Neuronal stem cell (in vitro differentiated cells): ENCODE results near the gene FKTN.

ENCODE experiments used
- DNase-seq: peaks from one replicate; pipeline ENCODE4 v3.0.0-alpha.2; 2013; ENCODE audit warnings: low spot score
- H2AFZ ChIP-seq: one replicate; pipeline ENCODE4 v1.6.1; 2013; ENCODE audit warnings: mild to moderate bottlenecking, low read length, inconsistent platforms
- H2AK5ac ChIP-seq: 2 replicates; pipeline ENCODE4 v1.6.1; 2013; ENCODE audit warnings: low read depth, mild to moderate bottlenecking, inconsistent platforms, low read length, moderate library complexity, mixed read lengths
- H2BK120ac ChIP-seq: 2 replicates; pipeline ENCODE4 v1.6.1; 2013; ENCODE audit warnings: low read depth, mild to moderate bottlenecking, inconsistent platforms, low read length, moderate library complexity, mixed read lengths
- H2BK12ac ChIP-seq: one replicate; pipeline ENCODE4 v1.6.1; 2013; ENCODE audit warnings: low read length, inconsistent platforms
- H2BK15ac ChIP-seq: 2 replicates; pipeline ENCODE4 v1.6.1; 2013; ENCODE audit warnings: mild to moderate bottlenecking, low read length, inconsistent platforms, mixed read lengths
- H2BK5ac ChIP-seq: one replicate; pipeline ENCODE4 v1.6.1; 2013; ENCODE audit warnings: inconsistent platforms, mild to moderate bottlenecking, low read length, moderate library complexity
- H3K14ac ChIP-seq: one replicate; pipeline ENCODE4 v1.6.1; 2013; ENCODE audit warnings: low read length, inconsistent platforms
- H3K18ac ChIP-seq: 2 replicates; pipeline ENCODE4 v1.6.1; 2013; ENCODE audit warnings: low read length, inconsistent platforms
- H3K23ac ChIP-seq: 2 replicates; pipeline ENCODE4 v1.6.1; 2013; ENCODE audit warnings: low read depth, mild to moderate bottlenecking, mixed read lengths, low read length, inconsistent platforms; ENCODE audit not compliant: poor library complexity
- H3K27ac ChIP-seq: replicated peaks from 3 replicates; pipeline ENCODE4 v1.5.1; 2013; ENCODE audit warnings: low read length, inconsistent platforms
- H3K27me3 ChIP-seq, 3 experiments: 2 replicates each; pipeline ENCODE4 v1.6.1; 2013; ENCODE audit warnings: low read length in 3 of 3, mild to moderate bottlenecking in 2 of 3, inconsistent platforms in 1 of 3, low read depth in 1 of 3, mixed read lengths in 1 of 3, moderate library complexity in 1 of 3; ENCODE audit not compliant: control insufficient read depth in 3 of 3, insufficient read depth in 3 of 3
- H3K36me3 ChIP-seq, 2 donors: replicated peaks in 1 of 2; 2 replicates each; pipeline ENCODE4 v1.6.1; 2013; ENCODE audit warnings: low read length in 2 of 2; ENCODE audit not compliant: control insufficient read depth in 2 of 2, insufficient read depth in 2 of 2
- H3K4ac ChIP-seq: 2 replicates; pipeline ENCODE4 v1.6.1; 2013; ENCODE audit warnings: inconsistent platforms, mild to moderate bottlenecking, low read length, moderate library complexity
- H3K4me1 ChIP-seq, 2 donors: 1 replicate in 1 of 2; 2 replicates in 1 of 2; pipeline ENCODE4 v1.6.1; 2013; ENCODE audit warnings: low read length in 2 of 2, low read depth in 1 of 2; ENCODE audit not compliant: control insufficient read depth in 2 of 2, insufficient read depth in 1 of 2
- H3K4me2 ChIP-seq: one replicate; pipeline ENCODE4 v1.6.1; 2013; ENCODE audit warnings: mild to moderate bottlenecking, low read length, inconsistent platforms; ENCODE audit not compliant: insufficient read depth, poor library complexity, severe bottlenecking
- H3K4me3 ChIP-seq, 2 donors: 2 replicates each; pipeline ENCODE4 v1.5.1; 2013; ENCODE audit warnings: low read length in 2 of 2, mild to moderate bottlenecking in 2 of 2, inconsistent platforms in 1 of 2, moderate library complexity in 1 of 2
- H3K79me1 ChIP-seq: one replicate; pipeline ENCODE4 v1.6.1; 2013; ENCODE audit warnings: low read depth, mild to moderate bottlenecking, inconsistent platforms, low read length, moderate library complexity
- H3K9ac ChIP-seq: one replicate; pipeline ENCODE4 v1.6.1; 2013; ENCODE audit warnings: mild to moderate bottlenecking, low read depth, low read length, inconsistent platforms; ENCODE audit not compliant: poor library complexity
- H3K9me3 ChIP-seq, 2 donors: replicated peaks in 1 of 2; 2 replicates each; pipeline versions ENCODE3 to v1.6.1; 2013; ENCODE audit warnings: low read length in 2 of 2, mild to moderate bottlenecking in 2 of 2, inconsistent platforms in 1 of 2, low read depth in 1 of 2, mixed read lengths in 1 of 2, moderate library complexity in 1 of 2; ENCODE audit not compliant: control insufficient read depth in 2 of 2, insufficient read depth in 1 of 2
- H4K8ac ChIP-seq: one replicate; pipeline ENCODE4 v1.6.1; 2013; ENCODE audit warnings: low read depth, mild to moderate bottlenecking, inconsistent platforms, low read length, moderate library complexity
- H4K91ac ChIP-seq: one replicate; pipeline ENCODE4 v1.6.1; 2013; ENCODE audit warnings: low read length, low read depth, mild to moderate bottlenecking, inconsistent platforms; ENCODE audit not compliant: poor library complexity
- WGBS, 2 donors: extraction: QIAGEN DNeasy Blood & Tissue Kit; methylation state at CpG; one replicate each; pipeline ENCODE4 v1.1.7; 2013; ENCODE audit warnings: missing lambda C conversion rate in 2 of 2, mixed read lengths in 1 of 2; ENCODE audit not compliant: insufficient read length in 2 of 2, insufficient replicate concordance in 1 of 2; ENCODE audit errors: extremely low coverage in 2 of 2; 5-methylcytosine and 5-hydroxymethylcytosine counted together

The FKTN gene

DNA sequence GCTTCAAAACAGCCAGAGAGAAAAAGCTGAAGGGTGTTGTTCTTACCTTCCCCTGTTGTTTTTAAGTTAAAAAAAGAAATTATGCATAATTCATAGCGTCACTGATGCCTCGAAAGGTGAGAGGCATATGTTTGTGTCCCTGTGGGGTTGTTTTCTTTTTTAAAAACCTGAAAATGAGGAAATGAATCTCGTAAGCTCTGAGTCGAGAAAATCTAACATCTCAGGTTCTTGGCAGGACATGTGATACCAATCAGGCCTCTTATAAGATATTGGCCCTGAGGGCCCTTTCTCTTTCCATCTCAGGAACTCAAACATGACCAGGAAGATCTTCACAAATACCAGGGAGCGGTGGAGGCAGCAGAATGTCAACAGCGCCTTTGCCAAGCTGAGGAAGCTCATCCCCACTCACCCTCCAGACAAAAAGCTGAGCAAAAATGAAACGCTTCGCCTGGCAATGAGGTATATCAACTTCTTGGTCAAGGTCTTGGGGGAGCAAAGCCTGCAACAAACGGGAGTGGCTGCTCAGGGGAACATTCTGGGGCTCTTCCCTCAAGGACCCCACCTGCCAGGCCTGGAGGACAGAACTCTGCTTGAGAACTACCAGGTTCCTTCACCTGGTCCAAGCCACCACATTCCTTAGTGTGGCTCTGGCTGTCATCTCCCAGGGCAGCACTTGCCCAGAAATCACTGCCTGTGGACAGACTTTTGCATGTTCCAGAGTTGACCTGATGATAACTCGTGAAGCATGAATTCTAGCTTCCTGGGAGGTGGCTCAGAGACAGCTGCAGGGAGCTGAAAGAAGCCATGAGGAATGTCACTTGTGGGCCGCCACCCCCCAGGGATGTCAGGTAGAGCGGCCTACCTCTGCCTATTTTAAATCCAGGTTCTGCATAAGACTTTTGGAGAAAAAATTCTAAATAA lies 104.5 kb downstream of the FKTN start, which contains the start of gene TAL2:
Gene TAL2 (plus strand): TSS at position 274 of the 921 bp plus-strand sequence. CDS start 40 bp downstream, at position 314.
- Histone ChIP-seq H2AK5ac (no peak within 1 kb of the TSS), H2BK120ac (no peak within 1 kb of the TSS), H3K9me3 (peaks cover 0 to 2% of the 10 kb centered on the region in 2 donors), H3K4me3 (no peak within 1 kb of the TSS), H2BK15ac (no peak within 1 kb of the TSS), H3K4me1 (peaks cover 4 to 6% of the 10 kb centered on the region in 2 donors), H3K27me3 (peaks cover 0 to under 1% (median 0%) of the 10 kb centered on the region in 3 experiments), H4K91ac (no peak within 1 kb of the TSS), H3K14ac (no peak within 1 kb of the TSS), H2BK12ac (no peak within 1 kb of the TSS), H3K4ac (no peak within 1 kb of the TSS), H3K79me1 (no peaks in the 10 kb centered on the region), H3K18ac (no peak within 1 kb of the TSS), H3K4me2 (no peak within 1 kb of the TSS), H4K8ac (no peak within 1 kb of the TSS), H3K9ac (no peak within 1 kb of the TSS), H3K23ac (no peak within 1 kb of the TSS), H2BK5ac (no peak within 1 kb of the TSS), H3K27ac (no peak within 1 kb of the TSS), H3K36me3 (peaks cover 0 to 2% of the 10 kb centered on the region in 2 donors), H2AFZ (no peak within 1 kb of the TSS)
- WGBS, 2 donors = no CpG with 5 or more reads among the region's 12 CpGs
- DNase-seq = no peak

DNA sequence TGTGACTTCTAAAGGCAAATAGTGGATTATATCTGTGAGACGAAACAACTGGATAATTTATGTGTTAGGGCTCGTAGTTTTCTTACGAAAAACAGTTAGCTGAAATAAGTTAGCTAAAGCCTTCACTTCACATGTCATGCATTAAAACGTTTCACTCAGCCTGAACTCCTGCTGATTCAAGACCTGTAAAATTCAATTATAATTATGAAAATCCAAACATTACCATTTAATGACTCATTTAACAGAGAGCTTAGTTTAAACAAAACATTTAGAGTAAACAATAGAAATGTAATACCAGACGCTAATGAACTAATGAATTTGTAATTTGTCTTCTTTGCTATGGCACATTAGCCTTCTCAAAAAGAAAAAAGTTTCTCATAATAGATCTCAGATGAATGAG lies 106.0 kb downstream of the FKTN start:
- no peak overlapping the region for H4K8ac ChIP-seq
- H4K91ac ChIP-seq = no peak overlapping the region
- H3K36me3 ChIP-seq = peaks cover 0 to 2% of the 10 kb centered on the region in 2 donors
- no peaks in the 10 kb centered on the region for H3K79me1 ChIP-seq
- no peak overlapping the region for H3K4ac ChIP-seq
- no peak overlapping the region for H3K4me3 ChIP-seq
- H2BK15ac ChIP-seq = no peak overlapping the region
- no peak overlapping the region for H3K18ac ChIP-seq
- no peak overlapping the region for H2BK12ac ChIP-seq
- no peak overlapping the region for H2BK120ac ChIP-seq
- DNase-seq = no peak
- H2AFZ ChIP-seq = no peak overlapping the region
- no peak overlapping the region for H3K27ac ChIP-seq
- H3K9me3 ChIP-seq = peaks cover 0 to 2% of the 10 kb centered on the region in 2 donors
- H3K27me3 ChIP-seq = no peaks in the 10 kb centered on the region
- H3K14ac ChIP-seq = no peak overlapping the region
- no peak overlapping the region for H2AK5ac ChIP-seq
- H2BK5ac ChIP-seq = no peak overlapping the region
- H3K23ac ChIP-seq = no peak overlapping the region
- H3K4me1 ChIP-seq = peaks cover 2% of the 10 kb centered on the region in 2 donors
- WGBS, 2 donors = no CpG with 5 or more reads among the region's 5 CpGs
- no peak overlapping the region for H3K4me2 ChIP-seq
- no peak overlapping the region for H3K9ac ChIP-seq

- no peak overlapping the region for H2BK5ac ChIP-seq
- H3K4me2 ChIP-seq = no peak overlapping the region
- H3K4me1 ChIP-seq = peaks cover 2 to 13% of the 10 kb centered on the region in 2 donors
- H3K23ac ChIP-seq = no peak overlapping the region
- H3K27me3 ChIP-seq = peaks cover 0 to 3% (median 0%) of the 10 kb centered on the region in 3 experiments
- no peak overlapping the region for H3K4ac ChIP-seq
- no peak overlapping the region for H3K18ac ChIP-seq
- no peak overlapping the region for H2BK15ac ChIP-seq
- H2AFZ ChIP-seq = no peak overlapping the region
- no peak overlapping the region for H3K9ac ChIP-seq
- no peak overlapping the region for H3K14ac ChIP-seq
- peak; percentile 67 for DNase-seq
- no peak overlapping the region for H4K8ac ChIP-seq
- no peaks in the 10 kb centered on the region for H3K79me1 ChIP-seq
- H3K27ac ChIP-seq = no peak overlapping the region
- no peaks in the 10 kb centered on the region for H3K9me3 ChIP-seq
- H2AK5ac ChIP-seq = no peak overlapping the region
- H4K91ac ChIP-seq = no peak overlapping the region
- H2BK12ac ChIP-seq = no peak overlapping the region
- no peak overlapping the region for H2BK120ac ChIP-seq
- no peaks in the 10 kb centered on the region for H3K36me3 ChIP-seq
- WGBS, 2 donors = no CpG with 5 or more reads among the region's 4 CpGs
- no peak overlapping the region for H3K4me3 ChIP-seq
Observed at GRCh38 chr9:105667867-105668266, 109.9 kb downstream of the FKTN start.

GRCh38 chr9:105670315-105670714 lies 112.4 kb downstream of the FKTN start:
- no CpG with 5 or more reads among the region's 3 CpGs for WGBS, 2 donors

More at GRCh38 chr9:105670315-105670714, 112.4 kb downstream of the FKTN start:
- DNase-seq = no peak
- Histone ChIP-seq H2BK5ac (no peak overlapping the region), H3K14ac (no peak overlapping the region), H3K27me3 (peaks cover 0 to 3% (median 2%) of the 10 kb centered on the region in 3 experiments), H3K4me3 (no peak overlapping the region), H3K4me2 (no peak overlapping the region), H3K27ac (no peak overlapping the region), H4K91ac (no peak overlapping the region), H2BK120ac (no peak overlapping the region), H3K9ac (no peak overlapping the region), H2BK15ac (no peak overlapping the region), H2AFZ (no peak overlapping the region), H3K23ac (no peak overlapping the region), H3K79me1 (no peaks in the 10 kb centered on the region), H3K9me3 (no peaks in the 10 kb centered on the region), H3K36me3 (no peaks in the 10 kb centered on the region), H3K18ac (no peak overlapping the region), H2BK12ac (no peak overlapping the region), H3K4me1 (peaks cover 2 to 18% of the 10 kb centered on the region in 2 donors), H2AK5ac (no peak overlapping the region), H4K8ac (no peak overlapping the region), H3K4ac (no peak overlapping the region)
